NCI-H82 (cell line): Measurements from ENCODE around the gene PTPRC.
"Not testable (repeated sequence)": the region's sequence is repeated elsewhere in the genome, so short reads cannot be mapped to it uniquely, and the experiment has no call there.

Experiments used
- DNase-seq: peaks from one replicate; lab custom pipeline; 2025; lab: John Stamatoyannopoulos, UW

The PTPRC gene

DNA sequence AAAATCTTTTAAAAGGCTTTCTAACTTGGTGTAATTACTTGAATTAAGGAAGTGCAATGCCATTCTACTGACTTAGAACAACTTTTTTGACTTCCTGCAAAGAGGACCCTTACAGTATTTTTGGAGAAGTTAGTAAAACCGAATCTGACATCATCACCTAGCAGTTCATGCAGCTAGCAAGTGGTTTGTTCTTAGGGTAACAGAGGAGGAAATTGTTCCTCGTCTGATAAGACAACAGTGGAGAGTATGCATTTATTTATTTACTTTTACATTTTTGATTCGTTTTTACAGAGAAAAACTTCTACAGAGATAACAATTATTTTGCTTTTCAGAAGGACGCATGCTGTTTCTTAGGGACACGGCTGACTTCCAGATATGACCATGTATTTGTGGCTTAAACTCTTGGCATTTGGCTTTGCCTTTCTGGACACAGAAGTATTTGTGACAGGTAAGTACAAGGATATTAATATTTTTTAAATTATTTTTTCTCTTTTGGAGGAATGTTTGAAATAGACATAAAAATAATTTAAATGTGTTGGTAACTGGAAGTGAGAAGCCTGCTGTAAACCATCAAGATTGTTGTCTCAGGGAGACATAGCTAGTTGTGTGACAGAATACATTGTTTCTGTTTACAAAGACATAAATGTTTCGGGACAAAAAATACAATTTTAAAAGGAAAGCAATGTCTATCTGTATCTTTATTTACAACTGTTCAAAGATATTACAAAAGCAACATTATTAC lies at the start of gene PTPRC:
TSS of gene PTPRC (plus strand) at position 147 of the 742 bp plus-strand sequence. CDS start at position 376, 229 bp downstream.
- no peak for DNase-seq

GRCh38 chr1:198590454-198590853 lies 48.4 kb upstream of the PTPRC start:
- DNase-seq: no peak

DNA sequence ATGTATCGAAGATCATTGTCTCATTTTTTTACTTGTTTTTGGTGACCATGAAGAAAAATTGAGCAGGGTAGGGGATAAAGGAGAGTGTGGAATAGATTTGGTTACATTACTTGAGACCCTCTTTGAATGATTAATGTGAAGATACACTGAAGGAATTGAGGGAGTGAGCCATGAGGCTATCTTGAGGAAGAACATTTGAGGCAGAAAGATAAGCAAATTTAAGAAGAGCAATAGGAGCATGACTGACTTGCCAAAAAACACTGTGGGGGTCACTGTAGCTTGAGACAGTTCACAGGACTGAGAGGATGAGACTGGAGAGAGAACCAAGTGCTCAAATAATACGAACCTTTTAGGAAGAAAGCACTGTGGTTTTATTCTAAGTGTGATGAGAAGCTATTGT lies 43.1 kb upstream of the PTPRC start:
- DNase-seq: no peak

DNA sequence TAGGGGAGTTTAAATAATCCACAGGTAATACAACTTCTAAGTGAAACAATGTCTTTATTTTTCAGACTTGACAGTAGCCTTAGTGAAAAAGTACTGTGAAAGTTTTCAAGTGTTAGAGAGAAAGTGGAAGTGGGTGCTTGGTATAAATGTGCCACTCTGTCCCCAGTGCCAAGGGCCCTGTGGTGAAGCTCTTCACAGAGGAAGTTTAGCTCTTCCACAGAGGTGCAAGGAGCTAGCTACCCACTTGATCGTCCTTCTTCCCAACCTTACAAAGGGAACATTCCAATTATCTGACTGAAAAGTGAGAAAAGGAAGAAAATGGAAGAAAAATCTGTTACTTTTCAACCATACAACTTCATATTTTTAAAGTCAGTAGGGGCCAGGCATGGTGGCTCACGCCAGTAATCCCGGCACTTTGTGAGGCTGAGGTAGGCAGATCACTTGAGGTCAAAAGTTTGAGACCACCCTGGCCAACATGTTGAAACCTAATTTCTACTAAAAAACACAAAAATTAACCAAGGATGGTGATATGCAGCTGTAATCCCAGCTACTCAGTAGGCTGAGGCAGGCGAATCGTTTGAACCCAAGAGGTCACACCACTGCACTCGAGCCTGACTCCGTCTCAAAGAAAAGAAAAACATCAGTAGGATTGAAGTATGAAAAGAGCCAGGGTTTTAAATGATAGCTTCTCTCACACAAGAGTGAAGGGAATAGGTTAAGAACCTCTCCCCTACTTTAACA lies 41.0 kb upstream of the PTPRC start:
- DNase-seq: no peak

GRCh38 chr1:198598796-198599321 lies 40.0 kb upstream of the PTPRC start:
- no peak for DNase-seq

- no peak for DNase-seq
These were observed 39.1 kb upstream of the PTPRC start for GRCh38 chr1:198599749-198600148.

DNA sequence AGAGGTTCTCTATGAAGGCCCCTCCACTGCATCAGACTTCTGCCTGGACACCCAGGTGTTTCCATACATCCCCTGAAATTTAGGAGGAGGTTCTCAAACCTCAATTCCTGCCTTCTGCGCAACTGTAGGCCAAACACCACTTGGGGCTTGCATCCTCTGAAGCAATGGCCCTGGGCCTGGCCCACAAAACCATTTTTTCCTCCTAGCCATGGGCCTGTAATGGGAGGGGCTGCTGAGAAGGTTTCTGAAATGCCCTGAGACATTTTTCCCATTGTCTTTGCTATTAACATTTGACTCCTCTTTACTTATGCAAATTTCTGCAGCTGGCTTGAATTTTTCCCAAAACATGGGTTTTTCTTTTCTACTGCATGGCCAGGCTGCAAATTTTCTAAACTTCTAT lies 37.9 kb upstream of the PTPRC start:
- no peak for DNase-seq

- not testable (repeated sequence) for DNase-seq
These were observed 37.5 kb upstream of the PTPRC start for GRCh38 chr1:198601310-198601709.

- DNase-seq: no peak
These were observed 36.6 kb upstream of the PTPRC start for GRCh38 chr1:198601936-198602889.

DNA sequence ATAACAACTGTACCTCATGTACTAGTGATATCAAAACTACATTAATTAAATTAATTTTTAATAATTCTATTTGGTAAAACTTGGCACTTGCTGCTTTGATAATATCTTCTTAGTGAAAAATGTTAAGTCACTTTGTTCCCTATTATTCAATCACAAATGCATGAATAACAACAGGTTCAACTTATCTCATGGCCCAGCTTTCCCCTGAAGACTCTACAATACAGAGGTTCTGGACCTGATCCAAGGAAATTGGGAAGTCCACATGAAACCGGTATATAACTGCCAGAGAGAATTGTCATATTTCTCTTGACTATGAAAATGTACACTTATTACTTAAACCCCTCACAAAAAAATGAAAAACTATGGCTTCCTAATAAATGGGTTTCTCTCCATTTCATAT lies 33.9 kb upstream of the PTPRC start:
- no peak for DNase-seq

- no peak for DNase-seq
These were observed 33.4 kb upstream of the PTPRC start for GRCh38 chr1:198605406-198605805.

DNA sequence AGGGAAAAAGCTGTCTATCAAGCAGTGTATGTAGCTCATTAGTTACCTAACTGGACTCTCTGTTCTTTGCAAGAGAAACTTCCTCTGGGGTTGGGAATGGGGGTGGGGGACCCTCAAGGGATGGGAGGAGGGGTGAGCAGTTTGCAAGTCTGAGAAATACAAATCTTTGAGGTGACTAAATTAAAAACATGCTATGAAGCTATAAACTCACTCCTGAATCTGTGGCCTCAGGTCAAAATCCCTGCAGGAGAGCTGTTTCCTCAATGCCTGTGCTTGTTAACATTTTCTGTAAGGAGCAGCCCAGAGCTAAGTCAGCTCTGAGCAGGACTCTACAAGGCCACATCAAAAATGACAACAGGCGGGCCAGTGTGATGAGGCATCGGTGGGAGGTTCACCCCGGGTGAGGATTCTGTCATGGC lies 32.8 kb upstream of the PTPRC start:
- no peak for DNase-seq

DNA sequence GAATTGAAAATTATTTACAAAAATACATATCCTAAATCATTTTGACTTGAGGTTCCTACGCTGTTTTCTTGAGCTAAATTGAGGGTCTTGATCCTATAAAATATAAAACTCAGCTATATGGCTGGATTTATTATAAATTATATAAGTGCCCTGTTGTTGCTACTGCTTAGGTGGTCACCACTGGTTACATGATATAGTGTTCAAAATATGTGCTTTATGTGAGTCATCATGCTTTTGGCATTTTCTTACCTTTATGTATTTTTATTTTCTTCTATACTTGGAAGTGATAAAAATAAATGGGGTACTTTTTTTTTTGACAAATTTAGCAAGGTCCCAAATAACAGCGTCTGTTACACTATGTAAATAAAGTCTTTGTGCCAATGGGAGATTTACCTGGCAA lies 31.1 kb upstream of the PTPRC start:
- no peak for DNase-seq

- DNase-seq: no peak
These were observed 28.5 kb upstream of the PTPRC start for GRCh38 chr1:198610362-198610761.

- no peak for DNase-seq
These were observed 27.6 kb upstream of the PTPRC start for GRCh38 chr1:198611219-198611618.

DNA sequence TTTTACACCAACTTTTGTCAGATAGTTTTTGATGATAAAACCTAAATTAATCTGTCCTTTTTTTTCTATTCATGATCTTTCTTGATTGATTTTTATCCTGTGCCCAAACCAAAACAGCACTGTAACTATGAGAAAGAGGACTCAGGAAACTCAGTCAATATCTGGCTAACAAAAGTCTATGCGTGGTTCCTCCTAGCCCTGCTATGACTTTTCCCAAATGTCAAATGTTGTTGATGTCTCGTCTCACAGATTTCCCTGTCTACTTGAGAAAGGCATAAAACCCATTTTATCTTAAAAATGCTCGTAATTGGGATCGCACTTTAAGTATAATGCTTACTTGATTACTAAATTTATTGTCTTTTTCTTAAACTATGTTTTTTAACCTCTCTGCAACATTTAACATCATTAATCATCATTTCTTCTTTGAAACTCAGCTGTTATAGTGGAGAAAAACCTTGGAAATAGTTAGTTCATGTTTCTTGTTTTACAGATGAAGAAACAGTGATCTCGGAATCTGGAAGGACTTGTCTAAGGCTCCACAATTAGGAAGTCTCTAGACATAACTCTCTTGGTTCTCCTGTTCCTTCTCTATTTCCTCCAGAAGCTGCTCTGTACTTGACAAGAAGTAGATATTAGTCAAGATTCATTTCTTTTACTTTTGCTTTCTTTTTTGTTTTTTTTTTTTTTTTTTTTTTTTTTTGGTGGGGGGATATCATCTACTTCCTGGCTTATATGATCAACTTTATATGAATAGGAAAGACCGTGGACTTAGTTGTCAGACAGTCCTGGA lies 26.2 kb upstream of the PTPRC start:
- DNase-seq: no peak

- DNase-seq: no peak
These were observed 21.4 kb upstream of the PTPRC start for GRCh38 chr1:198617406-198617805.

DNA sequence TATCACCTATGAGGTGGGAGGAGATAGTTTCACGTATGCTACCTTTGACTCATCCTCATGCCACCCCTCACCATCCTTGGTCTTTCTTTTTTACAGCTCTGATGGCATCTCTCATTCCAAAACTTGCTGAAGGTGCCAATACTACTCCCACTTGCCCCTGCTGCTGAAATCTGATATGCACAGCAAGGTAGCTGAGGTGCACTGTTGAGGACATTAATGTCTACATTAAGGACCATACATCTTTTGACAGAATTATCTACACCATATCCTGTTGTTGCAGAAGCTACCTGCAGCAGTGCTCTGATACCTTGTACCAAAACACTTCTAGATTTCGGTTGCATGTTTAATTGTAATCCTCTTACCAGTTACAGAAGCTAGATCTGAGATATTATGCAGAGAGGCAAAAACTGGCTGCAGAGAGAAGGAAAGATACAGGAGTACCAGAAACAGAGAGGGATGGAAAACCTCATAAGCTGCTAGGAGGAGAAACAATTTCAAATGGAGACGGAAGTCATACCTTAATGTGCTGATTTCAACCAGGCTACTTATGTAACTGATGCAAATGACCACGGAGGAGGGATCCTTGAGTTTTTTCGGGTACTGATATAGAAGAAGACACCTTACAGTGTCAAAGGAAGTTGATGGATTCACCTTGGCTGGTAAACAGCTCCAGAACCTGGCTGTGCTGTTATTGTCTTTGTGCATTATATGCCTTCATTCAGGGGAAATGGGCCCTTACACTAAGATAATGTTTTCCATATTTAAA lies 19.3 kb upstream of the PTPRC start:
- no peak for DNase-seq

- no peak for DNase-seq
These were observed 18.6 kb upstream of the PTPRC start for GRCh38 chr1:198620218-198620617.
